ENCODE results near the gene SCYL2. TPM values are rescaled to one million over a fixed set of nuclear protein-coding genes. Genes with fewer than 3 reads are reported as not detected.
"Not testable (repeated sequence)": the region's sequence is repeated elsewhere in the genome, so short reads cannot be mapped to it uniquely, and the experiment has no call there.

Gene SCYL2
- total RNA-seq, 4 donors from 2014 or later, result 27.7 to 51.8 (median 39.5) TPM

- H3K27ac ChIP-seq, result no peak overlapping the region
- H3K36me3 ChIP-seq, result peaks cover 0 to 19% (median 4%) of the 10 kb centered on the region in 3 donors
- intact Hi-C loops (cut with DNase I), result no loop called here
- no peaks in the 10 kb centered on the region for H3K27me3 ChIP-seq
- WGBS, 2 donors, result 88 to 94% methylated on average over 1 of the region's 1 CpG
- no peak overlapping the region for H3K4me3 ChIP-seq
- no peaks in the 10 kb centered on the region for H3K9me3 ChIP-seq
- H3K4me1 ChIP-seq, result peaks cover 0 to 5% (median 0%) of the 10 kb centered on the region in 3 donors
- DNase-seq, result no peak
- TF ChIP-seq, protein P1, sequence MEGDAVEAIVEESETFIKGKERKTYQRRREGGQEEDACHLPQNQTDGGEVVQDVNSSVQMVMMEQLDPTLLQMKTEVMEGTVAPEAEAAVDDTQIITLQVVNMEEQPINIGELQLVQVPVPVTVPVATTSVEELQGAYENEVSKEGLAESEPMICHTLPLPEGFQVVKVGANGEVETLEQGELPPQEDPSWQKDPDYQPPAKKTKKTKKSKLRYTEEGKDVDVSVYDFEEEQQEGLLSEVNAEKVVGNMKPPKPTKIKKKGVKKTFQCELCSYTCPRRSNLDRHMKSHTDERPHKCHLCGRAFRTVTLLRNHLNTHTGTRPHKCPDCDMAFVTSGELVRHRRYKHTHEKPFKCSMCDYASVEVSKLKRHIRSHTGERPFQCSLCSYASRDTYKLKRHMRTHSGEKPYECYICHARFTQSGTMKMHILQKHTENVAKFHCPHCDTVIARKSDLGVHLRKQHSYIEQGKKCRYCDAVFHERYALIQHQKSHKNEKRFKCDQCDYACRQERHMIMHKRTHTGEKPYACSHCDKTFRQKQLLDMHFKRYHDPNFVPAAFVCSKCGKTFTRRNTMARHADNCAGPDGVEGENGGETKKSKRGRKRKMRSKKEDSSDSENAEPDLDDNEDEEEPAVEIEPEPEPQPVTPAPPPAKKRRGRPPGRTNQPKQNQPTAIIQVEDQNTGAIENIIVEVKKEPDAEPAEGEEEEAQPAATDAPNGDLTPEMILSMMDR (IDR thresholded peaks at IDR 0.05), result no peak
Measured at GRCh38 chr12:100279607-100280244, 12.7 kb downstream of the SCYL2 start.

DNA sequence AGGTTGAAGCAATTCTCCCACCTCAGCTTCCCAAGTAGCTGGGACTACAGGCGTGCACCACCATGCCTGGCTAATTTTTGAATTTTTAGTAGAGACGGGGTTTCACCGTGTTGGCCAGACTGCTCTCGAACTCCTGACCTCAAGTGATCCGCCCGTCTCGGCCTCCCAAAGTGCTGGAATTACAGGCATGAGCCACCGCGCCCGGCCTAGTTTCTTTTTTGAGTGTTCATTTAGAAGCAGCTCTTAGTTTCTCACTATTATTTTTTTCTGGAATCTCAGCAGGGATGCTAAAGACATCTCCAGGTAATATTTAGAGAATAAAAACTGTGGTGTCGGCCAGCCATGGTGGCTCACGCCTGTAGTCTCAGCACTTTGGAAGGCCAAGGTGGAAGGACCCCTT is 17.6 kb downstream of the SCYL2 start:
- WGBS, 2 donors, result 96 to 100% methylated on average over 6 to 12 of the region's 12 CpGs
- H3K4me1 ChIP-seq; H3K9me3 ChIP-seq; DNase-seq; intact Hi-C loops (cut with DNase I); H3K4me3 ChIP-seq; H3K27ac ChIP-seq; H3K27me3 ChIP-seq: not testable (repeated sequence)
- H3K36me3 ChIP-seq, result peaks cover 0 to 51% (median 4%) of the 10 kb centered on the region in 3 donors

GRCh38 chr12:100289038-100289437 is 22.1 kb downstream of the SCYL2 start:
- H3K27me3 ChIP-seq, result no peaks in the 10 kb centered on the region
- no peak overlapping the region for H3K27ac ChIP-seq
- no peak overlapping the region for H3K4me3 ChIP-seq
- peaks cover 0 to 60% (median 0%) of the 10 kb centered on the region in 3 donors for H3K36me3 ChIP-seq
- TF ChIP-seq, protein P1 (IDR thresholded peaks at IDR 0.05), result no peak
- TF ChIP-seq POLR2A (IDR thresholded peaks at IDR 0.05), result no peak
- no peaks in the 10 kb centered on the region for H3K4me1 ChIP-seq
- WGBS, 2 donors, result 77 to 86% methylated on average over 5 of the region's 5 CpGs
- no peaks in the 10 kb centered on the region for H3K9me3 ChIP-seq
- intact Hi-C loops (cut with DNase I), result no loop called here
- DNase-seq, result no peak

- 81 to 88% methylated on average over 3 of the region's 3 CpGs for WGBS, 2 donors
- intact Hi-C loops (cut with DNase I), result no loop called here
- no peak for DNase-seq
Measured at GRCh38 chr12:100290016-100290415, 23.0 kb downstream of the SCYL2 start.

DNA sequence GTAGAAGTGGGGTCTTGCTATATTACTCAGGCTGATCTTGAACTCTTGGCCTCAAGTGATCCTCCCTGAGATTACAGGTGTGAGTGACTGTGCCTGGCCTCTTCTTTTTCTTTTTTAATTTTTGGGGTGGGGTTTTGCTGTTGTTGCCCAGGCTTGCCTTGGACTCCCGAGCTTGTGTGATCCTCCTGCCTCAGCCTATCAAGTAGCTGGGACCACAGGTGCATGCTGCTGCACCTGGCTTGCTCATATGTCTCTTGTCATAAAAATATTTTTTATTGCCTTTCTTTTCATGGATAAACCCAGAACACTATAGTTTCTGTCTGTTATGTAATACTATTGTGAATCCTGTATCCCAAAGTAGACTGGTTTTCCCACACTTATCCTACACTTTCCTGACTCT is 26.0 kb downstream of the SCYL2 start:
- TF ChIP-seq POLR2A (IDR thresholded peaks at IDR 0.05), result no peak
- TF ChIP-seq, protein P1 (IDR thresholded peaks at IDR 0.05), result no peak
- Histone ChIP-seq H3K4me3 (no peak overlapping the region), H3K27me3 (no peaks in the 10 kb centered on the region), H3K27ac (no peak overlapping the region), H3K4me1 (no peaks in the 10 kb centered on the region), H3K36me3 (peaks cover 0 to 50% (median 0%) of the 10 kb centered on the region in 3 donors), H3K9me3 (no peaks in the 10 kb centered on the region)
- WGBS, 2 donors, result 27 to 67% methylated on average over 1 of the region's 1 CpG
- intact Hi-C loops (cut with DNase I), result no loop called here
- DNase-seq, result no peak

More at GRCh38 chr12:100290016-100290415, 23.0 kb downstream of the SCYL2 start:
- H3K36me3 ChIP-seq, result peaks cover 0 to 50% (median 0%) of the 10 kb centered on the region in 3 donors
- H3K4me3 ChIP-seq, result no peak overlapping the region
- no peak overlapping the region for H3K27ac ChIP-seq
- no peaks in the 10 kb centered on the region for H3K4me1 ChIP-seq
- H3K27me3 ChIP-seq, result no peaks in the 10 kb centered on the region
- no peak for TF ChIP-seq POLR2A (IDR thresholded peaks at IDR 0.05)
- TF ChIP-seq, protein P1 (IDR thresholded peaks at IDR 0.05), result no peak
- H3K9me3 ChIP-seq, result no peaks in the 10 kb centered on the region

DNA sequence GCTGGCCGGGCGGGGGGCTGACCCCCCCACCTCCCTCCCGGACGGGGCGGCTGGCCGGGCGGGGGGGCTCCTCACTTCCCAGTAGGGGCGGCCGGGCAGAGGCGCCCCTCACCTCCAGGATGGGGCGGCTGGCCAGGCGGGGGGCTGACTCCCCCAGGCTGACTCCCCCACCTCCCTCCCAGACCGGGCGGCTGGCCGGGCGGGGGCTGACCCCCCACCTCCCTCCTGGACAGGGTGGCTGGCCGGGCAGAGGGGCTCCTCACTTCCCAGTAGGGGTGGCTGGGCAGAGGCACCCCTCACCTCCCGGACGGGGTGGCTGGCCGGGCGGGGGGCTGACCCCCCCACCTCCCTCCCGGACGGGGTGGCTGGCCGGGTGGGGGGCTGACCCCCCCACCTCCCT is 27.4 kb downstream of the SCYL2 start:
- not testable (repeated sequence) for H3K27ac ChIP-seq

More for the DNA sequence above, 27.4 kb downstream of the SCYL2 start:
- H3K4me1 ChIP-seq; H3K9me3 ChIP-seq; H3K27me3 ChIP-seq; H3K4me3 ChIP-seq; intact Hi-C loops (cut with DNase I); DNase-seq: not testable (repeated sequence)
- no CpG with 5 or more reads among the region's 24 CpGs for WGBS, 2 donors
- H3K36me3 ChIP-seq, result peaks cover 0 to 57% (median 6%) of the 10 kb centered on the region in 3 donors

Measured in esophagus squamous epithelium (tissue), 5 donors.